GM19328 (cell line): ENCODE measurements around the gene SHKBP1.
"Not testable (repeated sequence)": the region's sequence is repeated elsewhere in the genome, so short reads cannot be mapped to it uniquely, and the experiment has no call there.

Experiments
- ATAC-seq: cut with Tn5 transposase; IDR thresholded peaks from one replicate; pipeline ENCODE4 v1.9.1; 2021; ENCODE audit warnings: mild to moderate bottlenecking, moderate library complexity; ENCODE audit not compliant: unreplicated experiment

SHKBP1 gene

DNA sequence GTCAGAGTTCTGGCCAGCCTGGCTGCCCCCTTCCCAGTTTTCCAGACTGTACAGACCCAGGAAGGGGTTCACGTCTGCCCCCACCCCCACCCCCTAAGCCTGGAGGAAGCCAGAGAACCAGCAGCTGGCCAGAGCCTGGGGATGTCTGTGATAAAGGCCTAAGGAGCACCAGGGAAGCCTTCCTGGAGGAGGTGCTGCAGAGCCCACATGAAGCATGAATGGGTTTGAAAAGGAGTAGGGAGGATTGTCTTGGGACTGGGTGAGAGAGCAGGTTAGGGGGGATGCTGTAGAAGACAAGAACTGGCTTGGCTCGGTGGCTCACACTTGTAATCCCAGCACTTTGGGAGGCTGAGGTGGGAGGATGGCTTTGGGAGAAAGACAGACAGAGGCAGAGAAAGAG is 5.8 kb downstream of the SHKBP1 start:
- ATAC-seq, result no peak

- ATAC-seq, result no peak
Measured at GRCh38 chr19:40583283-40583682, 6.6 kb downstream of the SHKBP1 start.

- ATAC-seq, result no peak
Measured at GRCh38 chr19:40584007-40584406, 7.3 kb downstream of the SHKBP1 start.

GRCh38 chr19:40585241-40585981 is 8.7 kb downstream of the SHKBP1 start:
- ATAC-seq, result no peak

DNA sequence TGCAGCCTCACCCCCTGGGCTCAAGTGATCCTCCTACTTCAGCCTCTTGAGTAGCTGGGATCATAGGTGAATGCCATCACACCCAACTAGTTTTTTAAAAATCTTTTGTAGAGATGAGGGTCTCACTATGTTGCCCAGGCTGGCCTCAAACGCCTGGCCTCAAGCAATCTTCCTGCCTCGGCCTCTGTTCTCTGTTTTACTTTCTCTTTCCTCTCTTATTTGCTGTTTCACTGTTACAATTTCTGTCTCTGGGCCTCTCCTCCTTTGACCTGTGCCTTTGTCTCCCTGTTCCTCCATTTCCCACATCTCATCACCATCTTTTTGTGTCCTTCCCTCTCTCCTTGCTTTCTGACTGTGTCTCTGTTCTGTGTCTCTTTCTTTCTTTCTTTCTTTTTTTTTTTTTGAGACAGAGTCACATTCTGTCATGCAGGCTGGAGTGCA is 9.3 kb downstream of the SHKBP1 start:
- no peak for ATAC-seq

DNA sequence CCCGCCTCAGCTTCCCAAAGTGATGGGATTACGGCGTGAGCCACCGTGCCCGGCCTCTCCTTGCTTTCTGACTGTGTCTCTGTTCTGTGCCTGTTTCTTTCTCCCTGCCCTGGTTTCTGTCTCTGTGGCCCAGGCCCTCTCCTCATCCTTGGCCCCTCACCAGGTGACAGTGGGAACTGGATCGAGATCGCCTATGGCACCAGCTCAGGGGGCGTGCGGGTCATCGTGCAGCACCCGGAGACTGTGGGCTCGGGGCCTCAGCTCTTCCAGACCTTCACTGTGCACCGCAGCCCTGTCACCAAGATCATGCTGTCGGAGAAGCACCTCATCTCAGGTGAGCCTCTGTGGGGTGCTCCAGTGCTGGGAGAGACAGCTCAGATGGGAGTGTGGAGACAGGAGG is 9.9 kb downstream of the SHKBP1 start:
- no peak for ATAC-seq

GRCh38 chr19:40588110-40588854 is 11.6 kb downstream of the SHKBP1 start:
- ATAC-seq, result no peak

DNA sequence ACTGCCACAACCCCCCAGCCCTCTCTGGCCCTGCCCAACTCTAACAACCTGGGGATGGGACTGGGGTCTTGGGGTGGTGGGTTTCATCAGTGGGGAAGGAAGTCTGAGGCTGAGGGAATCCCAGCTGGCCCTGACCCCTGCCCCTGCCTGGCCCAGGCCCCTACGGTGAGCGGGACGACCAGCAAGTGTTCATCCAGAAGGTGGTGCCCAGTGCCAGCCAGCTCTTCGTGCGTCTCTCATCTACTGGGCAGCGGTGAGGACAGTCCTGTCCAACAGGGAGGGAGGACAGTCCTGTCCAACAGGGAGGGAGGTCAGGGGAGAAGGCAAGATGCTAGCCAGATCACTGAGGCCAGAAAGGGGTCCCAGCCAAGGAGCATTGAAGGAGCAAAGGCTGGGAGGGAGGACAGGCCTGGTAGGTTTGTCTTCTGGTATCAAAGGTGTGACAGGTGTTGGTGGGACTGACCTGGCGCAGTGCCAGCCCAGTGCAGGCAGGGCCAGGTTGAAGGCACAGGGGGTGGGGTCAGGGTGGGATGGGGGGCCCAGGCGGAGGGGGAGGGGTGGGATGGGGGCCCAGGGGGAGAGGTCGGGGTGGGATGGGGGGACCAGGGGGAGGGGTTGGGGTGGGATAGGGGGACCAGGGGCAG is 12.4 kb downstream of the SHKBP1 start:
- ATAC-seq, result no peak

GRCh38 chr19:40589591-40590429 is 13.1 kb downstream of the SHKBP1 start:
- no peak for ATAC-seq

DNA sequence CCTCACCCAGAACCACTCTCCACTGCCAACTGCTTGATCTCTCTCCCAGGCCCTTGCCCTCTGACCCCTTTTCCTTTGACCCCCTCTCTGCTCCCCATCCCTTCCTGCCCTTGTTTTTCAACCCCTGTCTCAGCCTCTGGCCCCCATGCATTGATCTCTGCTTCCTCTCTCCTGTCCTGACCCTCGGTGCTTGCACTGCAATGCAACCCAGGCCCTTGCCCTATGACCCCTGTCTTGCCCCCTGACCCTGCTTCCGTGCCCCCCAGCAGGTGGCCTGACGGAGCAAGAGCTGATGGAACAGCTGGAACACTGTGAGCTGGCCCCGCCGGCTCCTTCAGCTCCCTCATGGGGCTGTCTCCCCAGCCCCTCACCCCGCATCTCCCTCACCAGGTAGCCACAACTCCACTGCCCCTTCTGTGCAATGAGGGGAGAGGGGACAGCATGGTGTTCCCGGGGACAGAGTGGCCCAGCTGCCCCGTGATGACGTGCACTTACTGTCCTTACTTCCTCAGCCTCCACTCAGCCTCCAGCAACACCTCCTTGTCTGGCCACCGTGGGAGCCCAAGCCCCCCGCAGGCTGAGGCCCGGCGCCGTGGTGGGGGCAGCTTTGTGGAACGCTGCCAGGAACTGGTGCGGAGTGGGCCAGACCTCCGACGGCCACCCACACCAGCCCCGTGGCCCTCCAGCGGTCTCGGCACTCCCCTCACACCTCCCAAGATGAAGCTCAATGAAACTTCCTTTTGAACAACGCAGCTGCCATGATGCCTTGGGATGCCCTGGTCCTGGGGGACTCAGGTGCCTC is 14.0 kb downstream of the SHKBP1 start:
- ATAC-seq, result no peak

DNA sequence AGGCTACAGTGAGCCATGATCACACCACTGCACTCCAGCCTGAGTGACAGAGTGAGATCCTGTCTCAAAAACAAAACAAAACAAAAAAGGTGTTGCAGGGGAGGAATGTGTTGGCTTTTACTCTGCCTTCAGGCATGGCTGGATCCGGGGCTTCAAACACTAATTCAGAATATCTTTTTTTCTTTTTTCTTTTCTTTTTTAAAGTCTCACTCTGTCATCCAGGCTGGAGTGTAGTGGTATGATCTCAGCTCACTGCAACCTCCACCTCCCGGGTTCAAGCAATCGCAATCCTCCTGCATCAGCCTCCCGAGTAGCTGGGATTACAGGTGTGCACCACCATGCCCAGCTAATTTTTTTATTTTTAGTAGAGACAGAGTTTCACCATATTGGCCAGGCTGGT is 15.1 kb downstream of the SHKBP1 start:
- not testable (repeated sequence) for ATAC-seq

GRCh38 chr19:40592170-40592569 is 15.5 kb downstream of the SHKBP1 start:
- ATAC-seq, result no peak

GRCh38 chr19:40594255-40594654 is 17.6 kb downstream of the SHKBP1 start:
- ATAC-seq, result no peak

DNA sequence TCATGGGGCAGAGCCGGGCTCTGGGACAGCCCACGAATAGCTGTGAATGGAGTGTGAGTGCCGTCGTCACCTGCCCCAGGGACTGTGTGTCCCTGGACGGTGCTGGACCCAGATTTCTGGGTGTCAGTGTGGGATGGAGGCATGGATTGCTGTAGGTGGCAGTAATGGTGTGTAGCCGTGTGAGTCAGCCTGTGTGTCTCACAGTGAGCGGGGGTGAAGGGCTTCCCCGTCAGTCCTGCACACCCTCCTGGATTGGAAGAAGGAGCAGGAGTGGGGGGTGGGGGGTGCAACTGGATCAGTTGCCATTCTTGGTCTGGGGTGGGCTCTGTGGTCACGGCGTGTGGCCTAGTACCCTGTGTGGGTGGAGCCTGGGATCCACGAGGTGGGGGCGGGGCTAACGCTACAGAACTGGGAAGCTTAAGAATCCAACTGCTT is 18.0 kb downstream of the SHKBP1 start:
- ATAC-seq, result no peak

- no peak for ATAC-seq
Measured at GRCh38 chr19:40596608-40597328, 20.1 kb downstream of the SHKBP1 start.

GRCh38 chr19:40597329-40597838 is 20.7 kb downstream of the SHKBP1 start:
- ATAC-seq, result no peak

GRCh38 chr19:40598121-40598917 is 21.6 kb downstream of the SHKBP1 start:
- ATAC-seq, result no peak

- no peak for ATAC-seq
Measured at GRCh38 chr19:40598918-40599307, 22.2 kb downstream of the SHKBP1 start.
